SK-N-SH (cell line): ENCODE data around the gene TJP3.

Experiments used
- ELF1 ChIP-seq: IDR thresholded peaks from 2 replicates; pipeline ENCODE4 v1.4.0; 2012
- MXI1 ChIP-seq: IDR thresholded peaks from 2 replicates; pipeline ENCODE4 v1.6.1; 2012; ENCODE audit warnings: mild to moderate bottlenecking, low read depth, low read length, improper control_type of control experiment

- no peak for TF ChIP-seq ELF1
- TF ChIP-seq MXI1: no peak
Measured at GRCh38 chr19:3798137-3798536, 90.0 kb downstream of the TJP3 start.
